ENCODE measurements around the gene LGR6. TPM values are rescaled to one million over a fixed set of nuclear protein-coding genes. Genes with fewer than 3 reads are reported as not detected.

LGR6 gene
- total RNA-seq, 6 experiments from 2014 or later, result 0.17 to 2.0 (median 1.0) TPM

DNA sequence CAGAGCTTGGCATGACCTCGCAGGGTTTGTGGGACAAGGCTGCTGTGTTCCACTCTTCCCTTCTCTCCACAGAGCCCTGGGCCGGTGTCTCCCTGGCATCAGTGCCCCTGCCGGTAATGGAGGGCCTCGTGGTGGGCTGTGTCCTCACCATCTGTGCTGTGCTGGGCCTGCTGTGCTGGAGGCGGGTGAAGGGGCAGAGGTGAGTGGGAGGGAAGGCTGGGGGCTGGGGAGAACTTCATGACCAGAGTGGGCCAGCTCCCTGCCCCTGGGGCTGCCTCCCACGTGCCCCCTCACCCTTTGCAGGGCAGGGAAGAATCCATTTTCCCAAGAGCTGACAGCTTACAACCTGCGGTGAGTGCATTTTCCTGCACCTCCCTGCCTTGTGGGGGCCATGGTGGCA, 12.0 kb upstream of the LGR6 start:
- intact Hi-C loops (cut with DNase I), result loop anchor here in 1 of 2 donors (10.0 kb wide), 1 partner anchor 533 kb away; the partner anchor contains the start of gene SYT2
- Histone ChIP-seq H3K4me1 (no peaks in the 10 kb centered on the region), H3K27ac (no peak overlapping the region), H3K27me3 (no peaks in the 10 kb centered on the region), H3K9me3 (no peaks in the 10 kb centered on the region), H3K4me3 (no peak overlapping the region), H3K36me3 (no peaks in the 10 kb centered on the region)
- 17% methylated on average over 1 of the region's 7 CpGs for WGBS (ENCODE audit: insufficient coverage, low coverage, low lambda C conversion rate, missing lambda C conversion rate)
- TF ChIP-seq, protein P1, sequence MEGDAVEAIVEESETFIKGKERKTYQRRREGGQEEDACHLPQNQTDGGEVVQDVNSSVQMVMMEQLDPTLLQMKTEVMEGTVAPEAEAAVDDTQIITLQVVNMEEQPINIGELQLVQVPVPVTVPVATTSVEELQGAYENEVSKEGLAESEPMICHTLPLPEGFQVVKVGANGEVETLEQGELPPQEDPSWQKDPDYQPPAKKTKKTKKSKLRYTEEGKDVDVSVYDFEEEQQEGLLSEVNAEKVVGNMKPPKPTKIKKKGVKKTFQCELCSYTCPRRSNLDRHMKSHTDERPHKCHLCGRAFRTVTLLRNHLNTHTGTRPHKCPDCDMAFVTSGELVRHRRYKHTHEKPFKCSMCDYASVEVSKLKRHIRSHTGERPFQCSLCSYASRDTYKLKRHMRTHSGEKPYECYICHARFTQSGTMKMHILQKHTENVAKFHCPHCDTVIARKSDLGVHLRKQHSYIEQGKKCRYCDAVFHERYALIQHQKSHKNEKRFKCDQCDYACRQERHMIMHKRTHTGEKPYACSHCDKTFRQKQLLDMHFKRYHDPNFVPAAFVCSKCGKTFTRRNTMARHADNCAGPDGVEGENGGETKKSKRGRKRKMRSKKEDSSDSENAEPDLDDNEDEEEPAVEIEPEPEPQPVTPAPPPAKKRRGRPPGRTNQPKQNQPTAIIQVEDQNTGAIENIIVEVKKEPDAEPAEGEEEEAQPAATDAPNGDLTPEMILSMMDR (IDR thresholded peaks at IDR 0.05), result no peak
- TF ChIP-seq POLR2A (IDR thresholded peaks at IDR 0.05), result no peak
- DNase-seq (no peak), ATAC-seq (no peak)

DNA sequence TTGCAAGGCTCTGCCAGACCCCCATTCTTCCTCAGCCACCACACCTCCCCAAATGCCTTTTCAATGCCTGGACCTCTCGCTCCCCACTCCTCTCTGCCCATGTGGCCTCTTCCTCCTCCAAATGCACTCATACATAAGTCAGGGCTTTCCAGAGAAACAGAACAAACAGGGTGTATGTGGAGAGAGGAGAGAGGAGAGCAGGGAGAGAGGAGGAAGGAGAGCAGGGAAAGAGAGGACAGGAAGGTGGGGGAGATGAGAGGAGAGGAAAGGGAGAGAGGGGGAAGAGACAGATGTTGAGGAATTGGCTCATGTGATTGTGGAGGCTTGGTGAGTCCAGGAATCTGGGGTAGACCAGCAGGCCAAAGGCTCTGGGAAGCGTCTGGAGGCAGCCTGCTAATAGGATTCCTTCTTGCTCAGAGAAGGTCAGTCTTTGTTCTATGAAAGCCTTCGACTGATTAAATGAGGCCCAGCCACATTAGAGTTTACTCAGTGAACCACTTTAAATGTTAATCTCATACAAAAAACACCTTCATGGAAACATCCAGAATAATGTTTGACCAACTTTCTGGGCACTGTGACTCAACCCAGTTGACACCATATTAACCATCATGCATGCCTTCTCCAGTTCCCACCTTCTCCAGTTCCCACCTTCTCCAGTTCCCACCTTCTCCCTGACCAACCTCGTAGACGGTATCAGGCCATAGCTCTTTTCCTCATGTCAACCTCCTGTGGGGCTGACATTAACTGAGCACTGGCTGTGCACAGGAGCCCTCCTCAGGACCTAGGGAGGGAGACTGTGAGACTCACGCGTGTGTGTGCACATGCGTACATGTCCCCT, 11.3 kb upstream of the LGR6 start:
- no peaks in the 10 kb centered on the region for H3K36me3 ChIP-seq
- no peaks in the 10 kb centered on the region for H3K4me1 ChIP-seq
- DNase-seq (no peak), ATAC-seq (no peak)
- no peaks in the 10 kb centered on the region for H3K9me3 ChIP-seq
- no peak overlapping the region for H3K4me3 ChIP-seq
- WGBS (ENCODE audit: insufficient coverage, low coverage, low lambda C conversion rate, missing lambda C conversion rate), result 88% methylated on average over 5 of the region's 8 CpGs
- intact Hi-C loops (cut with DNase I), result loop anchor here in 1 of 2 donors (10.0 kb wide), 1 partner anchor 533 kb away; the partner anchor contains the start of gene SYT2
- TF ChIP-seq, protein P1 (IDR thresholded peaks at IDR 0.05), result no peak
- no peak for TF ChIP-seq POLR2A (IDR thresholded peaks at IDR 0.05)
- no peaks in the 10 kb centered on the region for H3K27me3 ChIP-seq
- H3K27ac ChIP-seq, result no peak overlapping the region

DNA sequence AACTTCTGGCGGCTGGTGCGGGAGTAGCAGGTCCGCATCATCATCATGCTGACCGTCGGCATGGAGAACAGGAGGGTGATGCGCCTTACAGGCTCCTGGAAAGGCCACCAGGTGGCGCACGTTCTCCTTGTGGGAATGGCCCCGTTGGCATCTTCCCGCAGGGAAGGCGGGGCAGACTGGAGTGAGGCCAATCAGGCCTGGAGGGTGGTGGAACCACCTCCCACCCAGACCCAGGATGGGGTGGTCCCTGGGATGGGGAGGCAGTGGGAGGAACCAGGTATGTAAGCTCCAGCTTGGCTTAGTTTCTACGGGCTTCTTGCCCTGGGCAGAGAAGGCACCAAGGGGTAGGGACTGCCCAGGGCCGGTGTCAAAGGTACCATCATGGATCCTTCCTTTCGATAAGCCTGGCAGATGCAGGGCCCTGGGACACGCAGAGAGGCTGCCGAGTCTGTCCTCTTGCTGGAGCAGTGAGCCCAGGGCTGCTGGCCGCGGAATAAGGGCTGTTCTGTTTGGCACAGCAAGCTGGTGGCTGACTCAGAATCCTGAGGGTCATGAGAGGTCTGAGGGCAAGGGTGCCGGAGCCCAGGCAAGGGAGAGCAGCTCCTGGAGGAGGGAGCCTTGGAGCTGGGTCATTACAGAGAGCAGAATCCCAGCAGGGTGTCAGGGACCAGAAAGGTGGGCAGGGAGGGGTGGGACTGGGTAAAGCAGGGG, 8.7 kb upstream of the LGR6 start:
- Histone ChIP-seq H3K27me3 (no peaks in the 10 kb centered on the region), H3K4me1 (peaks cover 0 to 3% (median 0%) of the 10 kb centered on the region in 4 donors), H3K9me3 (no peaks in the 10 kb centered on the region), H3K36me3 (no peaks in the 10 kb centered on the region), H3K4me3 (no peak overlapping the region), H3K27ac (no peak overlapping the region)
- intact Hi-C loops (cut with DNase I), result loop anchor here (5.0 to 10.0 kb wide), 3 partner anchors 127 to 530 kb away; partner anchors contain the start of gene SYT2 (in 1 of the 2)
- WGBS (ENCODE audit: insufficient coverage, low coverage, low lambda C conversion rate, missing lambda C conversion rate), result 0% methylated on average over 7 of the region's 19 CpGs
- TF ChIP-seq POLR2A (IDR thresholded peaks at IDR 0.05), result no peak
- TF ChIP-seq, protein P1 (IDR thresholded peaks at IDR 0.05), result peak; percentile 44 to 89 (median 82)
- DNase-seq (peak; percentile 76 to 85 (median 80)), ATAC-seq (peak; percentile 75 to 82 (median 80))

GRCh38 chr1:202186327-202186726, 7.3 kb upstream of the LGR6 start:
- no peaks in the 10 kb centered on the region for H3K9me3 ChIP-seq
- H3K4me1 ChIP-seq, result peaks cover 0 to 3% (median 0%) of the 10 kb centered on the region in 4 donors
- intact Hi-C loops (cut with DNase I), result loop anchor here (5.0 to 10.0 kb wide), 3 partner anchors 126 to 528 kb away; partner anchors contain the start of gene SYT2 (in 1 of the 2)
- WGBS (ENCODE audit: insufficient coverage, low coverage, low lambda C conversion rate, missing lambda C conversion rate), result no CpG with 5 or more reads among the region's 7 CpGs
- H3K36me3 ChIP-seq, result no peaks in the 10 kb centered on the region
- TF ChIP-seq POLR2A (IDR thresholded peaks at IDR 0.05), result no peak
- TF ChIP-seq, protein P1 (IDR thresholded peaks at IDR 0.05), result no peak
- ATAC-seq (no peak), DNase-seq (no peak)
- no peak overlapping the region for H3K4me3 ChIP-seq
- H3K27ac ChIP-seq, result no peak overlapping the region
- no peaks in the 10 kb centered on the region for H3K27me3 ChIP-seq

Measured in right lobe of liver (tissue), 6 donors.